Ureter (tissue), 1 donor: Measurements from ENCODE around the gene CDC42EP1. TPM values are rescaled to one million over a fixed set of nuclear protein-coding genes. Genes with fewer than 3 reads are reported as not detected.

Experiments used
- DNase-seq: peaks from one replicate; pipeline ENCODE4 v3.0.0-alpha.2; 2020; ENCODE audit warnings: low spot score
- total RNA-seq: library from RNA; stranded (reverse); gene quantifications from one replicate; pipeline ENCODE4 v1.2.4, GENCODE V29; 2023
- donor health status: DM: yes; HTN: yes; CAD: no.

Gene CDC42EP1
- total RNA-seq, 1 donor from 2014 or later = 33.4 TPM

- no peak for DNase-seq
Observed at GRCh38 chr22:37610480-37611129, 50.3 kb downstream of the CDC42EP1 start.

- no peak for DNase-seq
Observed at GRCh38 chr22:37611207-37611606, 50.9 kb downstream of the CDC42EP1 start.

GRCh38 chr22:37616201-37617083 is 56.2 kb downstream of the CDC42EP1 start:
- DNase-seq = no peak

- DNase-seq = no peak
Observed at GRCh38 chr22:37617431-37617830, 57.2 kb downstream of the CDC42EP1 start.

GRCh38 chr22:37618072-37618656 is 57.9 kb downstream of the CDC42EP1 start:
- no peak for DNase-seq

- DNase-seq = no peak
Observed at GRCh38 chr22:37618674-37619073, 58.4 kb downstream of the CDC42EP1 start.

Other genes starting within 250 kb of the CDC42EP1 start
- 0.10 TPM for gene ELFN2, start 133.0 kb upstream of the CDC42EP1 start, total RNA-seq
- gene MFNG, start 74.1 kb upstream of the CDC42EP1 start, total RNA-seq = 20.3 TPM
- gene CARD10, start 41.1 kb upstream of the CDC42EP1 start, total RNA-seq = 14.9 TPM
- gene LGALS2, start 19.6 kb downstream of the CDC42EP1 start, total RNA-seq = not detected
- gene GGA1, start 48.4 kb downstream of the CDC42EP1 start, total RNA-seq = 68.9 TPM
- 56.2 TPM for gene SH3BP1, start 79.2 kb downstream of the CDC42EP1 start, total RNA-seq
- 5.2 TPM for gene PDXP, start 98.2 kb downstream of the CDC42EP1 start, total RNA-seq
- 396 TPM for gene LGALS1, start 115.2 kb downstream of the CDC42EP1 start, total RNA-seq
- 36.8 TPM for gene NOL12, start 125.9 kb downstream of the CDC42EP1 start, total RNA-seq
- 108 TPM for gene TRIOBP, start 136.6 kb downstream of the CDC42EP1 start, total RNA-seq
- gene GCAT, start 247.5 kb downstream of the CDC42EP1 start, total RNA-seq = 13.4 TPM